ENCODE data around the gene ENTPD3.
"Not testable (repeated sequence)": the region's sequence is repeated elsewhere in the genome, so short reads cannot be mapped to it uniquely, and the experiment has no call there.

- not testable (repeated sequence) for TF ChIP-seq CTCF (optimal IDR thresholded peaks at IDR 0.05 in 1 of 3, IDR thresholded peaks at IDR 0.05 in 1 of 3, conservative IDR thresholded peaks at IDR 0.05 in 1 of 3; ENCODE audit: extremely low read depth in 1 of 3, insufficient read depth in 2 of 3, low read length in 3 of 3); EZH2 (IDR thresholded peaks at IDR 0.05; ENCODE audit: low read length)
Measured at GRCh38 chr3:40460481-40460880, 73.5 kb downstream of the ENTPD3 start.

Measured in keratinocyte (primary cell).